ENCODE results near the gene RASGRF2.
"Not testable (repeated sequence)": the region's sequence is repeated elsewhere in the genome, so short reads cannot be mapped to it uniquely, and the experiment has no call there.

RASGRF2 gene

DNA sequence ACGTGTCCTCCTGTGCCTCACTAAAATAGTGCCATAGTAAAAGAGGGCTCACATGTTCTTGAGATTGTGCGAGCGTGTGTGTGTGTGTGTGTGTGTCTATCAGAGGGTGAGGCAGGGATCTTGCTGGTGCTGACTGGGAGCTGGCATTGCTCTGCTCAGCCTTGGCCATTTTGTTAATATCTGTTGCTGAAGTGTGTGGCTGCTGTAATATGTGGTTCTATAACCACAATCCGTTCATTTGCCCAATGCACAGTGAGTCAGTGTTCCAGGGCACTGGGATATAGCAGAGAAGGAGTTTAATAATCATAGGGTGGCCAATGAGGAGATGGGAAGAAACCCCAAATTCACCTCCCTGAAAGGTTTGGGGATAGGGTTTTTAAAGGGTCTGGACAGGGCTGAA is 61.3 kb downstream of the RASGRF2 start:
- H3K27ac ChIP-seq: no peak overlapping the region
- TF ChIP-seq ZFX (IDR thresholded peaks at IDR 0.05; ENCODE audit: borderline replicate concordance): no peak
- TF ChIP-seq, protein P1, sequence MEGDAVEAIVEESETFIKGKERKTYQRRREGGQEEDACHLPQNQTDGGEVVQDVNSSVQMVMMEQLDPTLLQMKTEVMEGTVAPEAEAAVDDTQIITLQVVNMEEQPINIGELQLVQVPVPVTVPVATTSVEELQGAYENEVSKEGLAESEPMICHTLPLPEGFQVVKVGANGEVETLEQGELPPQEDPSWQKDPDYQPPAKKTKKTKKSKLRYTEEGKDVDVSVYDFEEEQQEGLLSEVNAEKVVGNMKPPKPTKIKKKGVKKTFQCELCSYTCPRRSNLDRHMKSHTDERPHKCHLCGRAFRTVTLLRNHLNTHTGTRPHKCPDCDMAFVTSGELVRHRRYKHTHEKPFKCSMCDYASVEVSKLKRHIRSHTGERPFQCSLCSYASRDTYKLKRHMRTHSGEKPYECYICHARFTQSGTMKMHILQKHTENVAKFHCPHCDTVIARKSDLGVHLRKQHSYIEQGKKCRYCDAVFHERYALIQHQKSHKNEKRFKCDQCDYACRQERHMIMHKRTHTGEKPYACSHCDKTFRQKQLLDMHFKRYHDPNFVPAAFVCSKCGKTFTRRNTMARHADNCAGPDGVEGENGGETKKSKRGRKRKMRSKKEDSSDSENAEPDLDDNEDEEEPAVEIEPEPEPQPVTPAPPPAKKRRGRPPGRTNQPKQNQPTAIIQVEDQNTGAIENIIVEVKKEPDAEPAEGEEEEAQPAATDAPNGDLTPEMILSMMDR (IDR thresholded peaks at IDR 0.05): no peak

DNA sequence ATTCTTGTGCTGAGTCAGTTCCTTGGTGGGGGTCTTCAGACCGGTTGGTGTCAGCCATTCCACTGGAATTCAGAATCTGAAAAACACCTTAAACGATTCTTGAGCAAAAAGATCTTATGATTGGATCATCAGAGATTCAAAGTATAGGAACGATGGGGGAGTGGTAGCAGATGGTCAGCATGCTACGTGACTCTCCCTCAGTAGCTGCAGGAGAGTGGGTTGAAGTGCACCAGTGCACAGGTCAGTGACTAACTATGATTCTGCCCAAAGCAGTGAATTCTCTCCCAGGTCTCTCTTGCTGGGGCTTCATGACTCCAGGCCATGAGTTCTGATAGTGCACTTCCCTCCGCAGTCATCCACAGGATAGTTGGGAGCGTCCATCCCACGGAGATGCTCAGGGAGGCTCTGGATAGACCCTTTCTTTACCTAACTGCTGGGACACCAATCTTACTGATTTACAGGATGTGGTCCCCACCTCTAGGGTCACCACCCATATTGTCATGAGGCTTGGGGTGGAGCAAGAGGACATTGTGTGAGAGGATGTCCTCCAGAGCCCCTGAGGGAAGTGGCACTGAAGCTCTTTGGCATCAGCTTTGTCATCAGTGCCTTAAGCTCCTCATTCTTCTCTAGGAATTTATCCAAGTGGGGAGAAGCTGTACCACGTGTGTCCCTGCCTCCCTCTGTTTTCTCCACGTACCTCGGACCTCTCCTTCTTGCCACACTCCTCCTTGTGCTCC is 62.0 kb downstream of the RASGRF2 start:
- TF ChIP-seq, protein P1 (IDR thresholded peaks at IDR 0.05): no peak
- no peak for TF ChIP-seq ZFX (IDR thresholded peaks at IDR 0.05; ENCODE audit: borderline replicate concordance)
- no peak overlapping the region for H3K27ac ChIP-seq

DNA sequence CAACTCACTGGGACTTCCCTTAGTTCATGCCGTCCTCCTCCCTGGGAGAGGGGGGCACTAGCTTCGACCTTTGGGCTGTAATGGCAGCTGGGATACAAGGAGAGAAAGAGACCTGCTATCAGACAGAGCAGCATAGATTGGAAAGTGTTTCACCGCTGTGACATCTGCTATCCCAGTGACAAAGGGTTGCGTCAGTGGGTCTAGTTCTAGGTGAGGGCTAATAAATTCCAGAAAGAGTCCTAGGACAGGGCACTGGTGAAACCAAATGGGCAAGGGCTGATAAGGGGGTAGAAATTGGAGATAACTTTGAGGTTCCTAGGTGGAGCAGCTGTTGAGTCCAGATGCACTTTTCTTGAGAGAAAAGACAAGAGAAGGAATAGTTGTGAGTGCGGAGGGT is 62.5 kb downstream of the RASGRF2 start:
- no peak for TF ChIP-seq ZFX (IDR thresholded peaks at IDR 0.05; ENCODE audit: borderline replicate concordance)
- TF ChIP-seq, protein P1 (IDR thresholded peaks at IDR 0.05): no peak
- H3K27ac ChIP-seq: no peak overlapping the region

DNA sequence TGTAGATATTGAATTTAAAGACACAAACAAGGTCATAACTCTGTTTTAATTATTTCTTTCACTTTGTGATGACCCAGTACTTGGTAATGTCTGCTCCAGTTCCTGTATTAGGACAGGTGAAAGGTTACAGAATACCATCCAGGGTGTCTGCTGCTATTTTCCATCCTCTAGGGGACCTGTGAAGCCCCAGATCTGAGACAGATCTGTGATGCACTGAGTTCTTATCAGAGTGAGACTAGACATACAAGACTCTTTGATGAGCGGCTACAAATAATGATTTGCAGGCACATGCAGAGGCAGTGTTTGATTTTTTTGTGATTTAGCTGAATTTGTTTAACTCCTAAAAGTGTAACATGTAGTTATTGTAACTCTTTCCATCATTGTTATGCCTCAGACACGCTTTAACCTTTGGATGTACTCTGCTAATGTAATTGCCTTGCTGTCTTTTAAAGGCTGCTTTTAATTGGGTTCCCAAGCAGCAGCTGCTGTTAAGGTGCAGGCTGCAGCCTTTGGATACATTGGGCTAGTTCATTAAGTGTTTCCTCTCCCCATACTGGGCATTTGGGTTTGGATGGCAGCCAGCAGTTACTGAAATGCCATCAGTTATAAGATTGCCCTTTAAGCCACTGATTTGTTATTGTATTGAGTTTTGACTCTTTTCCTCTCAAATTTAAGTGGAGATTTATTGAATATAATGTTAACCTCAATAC is 63.3 kb downstream of the RASGRF2 start:
- TF ChIP-seq, protein P1 (IDR thresholded peaks at IDR 0.05): no peak
- no peak for TF ChIP-seq ZFX (IDR thresholded peaks at IDR 0.05; ENCODE audit: borderline replicate concordance)
- no peak overlapping the region for H3K27ac ChIP-seq

DNA sequence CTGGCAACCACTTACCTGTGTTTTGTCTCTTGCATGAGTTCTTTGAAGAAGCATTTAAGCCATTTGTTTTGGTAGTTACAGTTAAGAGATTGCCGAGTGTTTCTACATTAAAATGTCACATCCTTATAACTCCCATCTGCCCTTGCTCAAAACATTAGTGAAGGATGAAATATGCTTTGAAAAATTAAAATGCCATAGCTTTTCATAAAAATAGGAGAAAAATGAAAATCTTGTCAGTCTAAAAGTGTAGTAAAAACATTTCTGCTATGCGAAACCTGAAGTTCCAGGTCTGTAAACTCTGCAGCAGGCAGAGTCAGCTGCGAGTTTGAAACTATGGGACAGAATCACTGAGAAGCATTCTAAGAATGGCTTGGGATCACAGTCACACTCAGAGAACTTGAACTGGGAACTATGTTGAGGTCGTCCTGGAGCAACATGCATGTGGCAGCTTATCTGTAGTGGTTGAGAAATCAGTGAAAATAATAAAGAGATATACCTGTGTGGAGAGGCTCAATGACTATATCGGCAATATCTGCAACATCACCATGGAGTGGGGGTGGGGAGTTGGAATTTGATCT is 67.4 kb downstream of the RASGRF2 start:
- no peak overlapping the region for H3K27ac ChIP-seq
- no peak for TF ChIP-seq ZFX (IDR thresholded peaks at IDR 0.05; ENCODE audit: borderline replicate concordance)
- TF ChIP-seq, protein P1 (IDR thresholded peaks at IDR 0.05): no peak

DNA sequence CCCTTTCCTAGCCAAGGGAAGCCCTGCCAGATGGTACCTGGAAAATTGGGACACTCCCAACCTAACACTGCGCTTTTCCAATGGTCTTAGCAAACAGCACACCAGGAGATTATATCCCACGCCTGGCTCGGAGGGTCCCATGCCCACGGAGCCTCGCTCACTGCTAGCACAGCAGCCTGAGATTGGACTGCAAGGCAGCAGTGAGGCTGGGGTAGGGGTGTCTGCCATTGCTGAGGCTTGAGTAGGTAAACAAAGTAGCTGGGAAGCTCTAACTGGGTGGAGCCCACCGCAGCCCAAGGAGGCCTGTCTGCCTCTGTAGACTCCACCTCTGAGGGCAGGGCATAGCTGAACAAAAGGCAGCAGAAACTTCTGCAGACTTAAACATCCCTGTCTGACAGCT is 68.7 kb downstream of the RASGRF2 start:
- not testable (repeated sequence) for H3K27ac ChIP-seq

DNA sequence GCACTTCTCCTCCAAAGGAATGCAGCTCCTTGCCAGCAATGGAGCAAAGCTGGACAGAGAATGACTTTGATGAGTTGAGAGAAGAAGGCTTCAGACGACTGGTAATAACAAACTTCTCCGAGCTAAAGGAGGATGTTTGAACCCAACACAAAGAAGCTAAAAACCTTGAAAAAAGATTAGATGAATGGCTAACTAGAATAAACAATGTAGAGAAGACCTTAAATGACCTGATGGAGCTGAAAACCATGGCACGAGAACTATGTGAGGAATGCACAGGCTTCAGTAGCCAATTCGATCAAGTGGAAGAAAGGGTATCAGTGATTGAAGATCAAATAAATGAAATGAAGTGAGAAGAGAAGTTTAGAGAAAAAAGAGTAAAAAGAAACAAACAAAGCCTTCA is 69.6 kb downstream of the RASGRF2 start:
- H3K27ac ChIP-seq: not testable (repeated sequence)

DNA sequence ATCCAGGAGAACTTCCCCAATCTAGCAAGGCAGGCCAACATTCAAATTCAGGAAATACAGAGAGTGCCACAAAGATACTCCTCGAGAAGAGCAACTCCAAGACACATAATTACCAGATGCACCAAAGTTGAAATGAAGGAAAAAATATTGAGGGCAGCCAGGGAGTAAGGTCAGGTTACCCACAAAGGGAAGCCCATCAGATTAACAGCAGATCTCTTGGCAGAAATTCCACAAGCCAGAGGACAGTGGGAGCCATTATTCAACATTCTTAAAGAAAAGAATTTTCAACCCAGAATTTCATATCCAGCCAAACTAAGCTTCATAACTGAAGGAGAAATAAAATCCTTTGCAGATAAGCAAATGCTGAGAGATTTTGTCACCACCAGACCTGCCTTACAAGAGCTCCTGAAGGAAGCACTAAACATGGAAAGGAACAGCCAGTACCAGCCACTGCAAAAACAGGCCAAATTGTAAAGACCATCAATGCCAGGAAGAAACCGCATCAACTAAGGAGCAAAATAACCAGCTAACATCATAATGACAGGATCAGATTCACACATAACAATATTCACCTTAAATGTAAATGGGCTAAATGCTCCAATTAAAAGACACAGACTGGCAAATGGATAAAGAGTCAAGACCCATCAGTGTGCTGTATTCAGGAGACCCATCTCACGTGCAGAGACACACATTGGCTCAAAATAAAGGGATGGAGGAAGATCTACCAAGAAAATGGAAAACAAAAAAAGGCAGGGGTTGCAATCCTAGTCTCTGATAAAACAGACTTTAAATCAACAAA is 70.3 kb downstream of the RASGRF2 start:
- H3K27ac ChIP-seq: not testable (repeated sequence)
